HepG2 (cell line): ENCODE measurements around the gene VPS54. TPM values are rescaled to one million over a fixed set of nuclear protein-coding genes. Genes with fewer than 3 reads are reported as not detected.

Experiments used
- HMG20A ChIP-seq: IDR thresholded peaks from 2 replicates; pipeline ENCODE4 v1.6.1; 2016; ENCODE audit warnings: borderline replicate concordance
- KDM5A ChIP-seq: fragments of 200-600 bp; sonication (generic); IDR thresholded peaks from 2 replicates; pipeline ENCODE4 v1.7.0; 2018; ENCODE audit warnings: antibody characterized with exemption, mild to moderate bottlenecking, low read length, borderline replicate concordance
- PITX1 ChIP-seq: sonication (generic); formaldehyde crosslinking; IDR thresholded peaks from 2 replicates; pipeline ENCODE4 v1.5.1; 2020; ENCODE audit warnings: mild to moderate bottlenecking, missing genetic modification reagents
- POLR2AphosphoS5 ChIP-seq: IDR thresholded peaks from 2 replicates; pipeline ENCODE4 v1.6.1; 2012; ENCODE audit warnings: low read depth, low read length
- YEATS2 ChIP-seq: sonication (generic); formaldehyde crosslinking; IDR thresholded peaks from 2 replicates; pipeline ENCODE4 v1.4.0; 2020; ENCODE audit warnings: missing genetic modification reagents, borderline replicate concordance
- ZMAT3 ChIP-seq: sonication (generic); formaldehyde crosslinking; conservative IDR thresholded peaks from 2 replicates; pipeline ENCODE4 v1.7.0; 2021; ENCODE audit warnings: missing genetic modification reagents
- ZNF138 ChIP-seq: sonication (generic); formaldehyde crosslinking; IDR thresholded peaks from 2 replicates; pipeline ENCODE4 v1.5.0; 2020; ENCODE audit warnings: mild to moderate bottlenecking, low read depth, missing genetic modification reagents
- ZNF143 ChIP-seq: sonication (generic); formaldehyde crosslinking; IDR thresholded peaks from 2 replicates; pipeline ENCODE4 v1.4.0; 2020; ENCODE audit warnings: missing genetic modification reagents
- ZNF451 ChIP-seq: sonication (generic); formaldehyde crosslinking; IDR thresholded peaks from 2 replicates; pipeline ENCODE4 v1.5.0; 2020; ENCODE audit warnings: mild to moderate bottlenecking, missing genetic modification reagents
- ZNF724P ChIP-seq: sonication (generic); formaldehyde crosslinking; IDR thresholded peaks from 2 replicates; pipeline ENCODE4 v1.8.0; 2022; ENCODE audit warnings: missing genetic modification reagents, borderline replicate concordance
- ZNF75D ChIP-seq: sonication (generic); formaldehyde crosslinking; IDR thresholded peaks from 2 replicates; pipeline ENCODE4 v1.8.1; 2023; ENCODE audit warnings: missing genetic modification reagents, mild to moderate bottlenecking, borderline replicate concordance
- ZSCAN20 ChIP-seq: sonication (generic); formaldehyde crosslinking; IDR thresholded peaks from 2 replicates; pipeline ENCODE4 v1.4.0; 2020; ENCODE audit warnings: missing genetic modification reagents, mild to moderate bottlenecking, borderline replicate concordance
- polyA plus RNA-seq, 8 experiments: library from polyadenylated mRNA; depleted of rRNA in 3 of 8; stranded (reverse) in 7 of 8; unstranded in 1 of 8; fragments of >200 nt; fragmentation: Illumina TruSeq in 4 of 8; extraction: Trizol in 4 of 8; gene quantifications; 2 replicates each; pipeline versions ENCODE4 v1.2.1 to v1.2.3, GENCODE V29; 2011 to 2016; ENCODE audit warnings: low read depth in 4 of 8, missing spikeins in 1 of 8, mixed read lengths in 1 of 8; ENCODE audit not compliant: insufficient read depth in 1 of 8
- total RNA-seq, 5 experiments: library from RNA; depleted of rRNA; stranded (reverse); fragments of >200 nt; fragmentation: Illumina TruSeq; extraction: Trizol; gene quantifications; 2 replicates each; pipeline ENCODE4 v1.2.3, GENCODE V29; 2016; ENCODE audit warnings: low read depth in 1 of 5
- TF ChIP-seq, protein P1 (sequence below): sonication (generic); formaldehyde crosslinking; IDR thresholded peaks from 2 replicates; pipeline ENCODE4 v1.8.0; 2022; ENCODE audit warnings: missing genetic modification reagents, mild to moderate bottlenecking, inconsistent platforms, borderline replicate concordance
- TF ChIP-seq, protein P2 (sequence below): sonication (generic); formaldehyde crosslinking; IDR thresholded peaks from 2 replicates; pipeline ENCODE4 v1.4.0; 2020; ENCODE audit warnings: missing genetic modification reagents
- TF ChIP-seq, protein P3 (sequence below): sonication (generic); formaldehyde crosslinking; IDR thresholded peaks from 2 replicates; pipeline ENCODE4 v1.4.0; 2020; ENCODE audit warnings: mild to moderate bottlenecking, missing genetic modification reagents, borderline replicate concordance
- TF ChIP-seq, protein P4 (sequence below): IDR thresholded peaks from 2 replicates; pipeline ENCODE4 v1.6.1; 2012; ENCODE audit warnings: low read length, improper control_type of control experiment
- TF ChIP-seq, protein P5 (sequence below): sonication (generic); formaldehyde crosslinking; conservative IDR thresholded peaks from 2 replicates; pipeline ENCODE4 v1.4.0; 2020; ENCODE audit warnings: missing genetic modification reagents

Gene VPS54
- total and polyA plus RNA-seq, 2 of the 13 experiments (the other 11 are each of a cell fraction or from before 2014, with no cell fraction given), result 64.7 to 77.5 TPM

DNA sequence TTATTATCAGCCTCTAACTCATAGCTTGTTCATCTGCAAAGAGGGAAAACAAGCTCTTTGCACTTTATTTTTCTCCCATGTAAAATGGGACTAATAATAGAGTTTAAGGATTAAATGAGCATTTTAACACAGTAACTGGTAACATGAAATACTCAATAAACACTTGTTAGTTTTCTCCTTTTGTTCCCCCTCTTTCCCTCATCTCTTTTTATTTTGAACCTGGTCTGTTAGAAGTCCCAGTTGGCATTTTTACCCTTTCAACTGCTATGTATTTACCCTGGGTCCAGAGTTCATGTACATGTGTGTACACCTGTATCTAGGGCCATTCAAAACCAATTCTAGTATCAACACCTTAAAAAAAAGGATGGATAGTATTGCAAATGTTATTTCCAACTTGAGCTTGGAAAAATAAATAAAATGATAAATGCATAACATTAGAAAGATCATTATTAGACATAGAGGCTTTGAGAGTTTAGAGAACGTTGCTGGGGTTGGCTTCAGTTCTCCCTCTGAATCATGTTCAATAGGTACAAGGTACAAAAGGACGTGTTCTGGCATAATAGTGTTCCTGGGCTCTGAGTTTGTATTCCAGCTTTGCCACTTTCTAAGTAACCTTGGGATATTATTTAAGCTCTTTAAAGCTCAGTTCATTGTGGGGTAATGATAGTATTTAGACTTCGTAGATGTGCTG lies 5.2 kb upstream of the VPS54 start (continued):
- TF ChIP-seq, protein P1, sequence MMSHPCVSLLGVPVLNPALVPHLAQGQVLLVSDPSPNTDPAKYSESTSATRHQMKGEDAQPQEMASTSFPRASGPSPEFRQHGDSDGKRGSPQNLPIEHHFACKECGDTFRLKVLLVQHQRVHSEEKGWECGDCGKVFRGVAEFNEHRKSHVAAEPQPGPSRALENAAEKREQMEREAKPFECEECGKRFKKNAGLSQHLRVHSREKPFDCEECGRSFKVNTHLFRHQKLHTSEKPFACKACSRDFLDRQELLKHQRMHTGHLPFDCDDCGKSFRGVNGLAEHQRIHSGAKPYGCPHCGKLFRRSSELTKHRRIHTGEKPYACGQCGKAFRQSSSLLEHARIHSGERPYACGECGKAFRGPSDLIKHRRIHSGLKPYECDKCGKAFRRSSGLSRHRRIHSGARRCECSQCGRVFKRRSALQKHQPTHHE (CRISPR knock-in tag), result 0 out of 2 replicates have a peak, but pooled peaks have one; percentile 36
- TF ChIP-seq ZNF75D (CRISPR knock-in tag) (no peak), HMG20A (CRISPR knock-in tag) (peak; percentile 85), PITX1 (CRISPR knock-in tag) (no peak; the same call in 1 of the 2 replicates), YEATS2 (CRISPR knock-in tag) (no peak), ZNF143 (CRISPR knock-in tag) (no peak), KDM5A (no peak; the same call in 1 of the 2 replicates), ZMAT3 (no peak; the same call in 1 of the 2 replicates), ZNF451 (CRISPR knock-in tag) (no peak), ZSCAN20 (CRISPR knock-in tag) (no peak), POLR2AphosphoS5 (0 out of 2 replicates have a peak, but pooled peaks have one; percentile 29), ZNF724P (CRISPR knock-in tag) (no peak), ZNF138 (CRISPR knock-in tag) (no peak)
- TF ChIP-seq, protein P2, sequence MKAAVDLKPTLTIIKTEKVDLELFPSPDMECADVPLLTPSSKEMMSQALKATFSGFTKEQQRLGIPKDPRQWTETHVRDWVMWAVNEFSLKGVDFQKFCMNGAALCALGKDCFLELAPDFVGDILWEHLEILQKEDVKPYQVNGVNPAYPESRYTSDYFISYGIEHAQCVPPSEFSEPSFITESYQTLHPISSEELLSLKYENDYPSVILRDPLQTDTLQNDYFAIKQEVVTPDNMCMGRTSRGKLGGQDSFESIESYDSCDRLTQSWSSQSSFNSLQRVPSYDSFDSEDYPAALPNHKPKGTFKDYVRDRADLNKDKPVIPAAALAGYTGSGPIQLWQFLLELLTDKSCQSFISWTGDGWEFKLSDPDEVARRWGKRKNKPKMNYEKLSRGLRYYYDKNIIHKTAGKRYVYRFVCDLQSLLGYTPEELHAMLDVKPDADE (CRISPR knock-in tag), result no peak
- TF ChIP-seq, protein P3, sequence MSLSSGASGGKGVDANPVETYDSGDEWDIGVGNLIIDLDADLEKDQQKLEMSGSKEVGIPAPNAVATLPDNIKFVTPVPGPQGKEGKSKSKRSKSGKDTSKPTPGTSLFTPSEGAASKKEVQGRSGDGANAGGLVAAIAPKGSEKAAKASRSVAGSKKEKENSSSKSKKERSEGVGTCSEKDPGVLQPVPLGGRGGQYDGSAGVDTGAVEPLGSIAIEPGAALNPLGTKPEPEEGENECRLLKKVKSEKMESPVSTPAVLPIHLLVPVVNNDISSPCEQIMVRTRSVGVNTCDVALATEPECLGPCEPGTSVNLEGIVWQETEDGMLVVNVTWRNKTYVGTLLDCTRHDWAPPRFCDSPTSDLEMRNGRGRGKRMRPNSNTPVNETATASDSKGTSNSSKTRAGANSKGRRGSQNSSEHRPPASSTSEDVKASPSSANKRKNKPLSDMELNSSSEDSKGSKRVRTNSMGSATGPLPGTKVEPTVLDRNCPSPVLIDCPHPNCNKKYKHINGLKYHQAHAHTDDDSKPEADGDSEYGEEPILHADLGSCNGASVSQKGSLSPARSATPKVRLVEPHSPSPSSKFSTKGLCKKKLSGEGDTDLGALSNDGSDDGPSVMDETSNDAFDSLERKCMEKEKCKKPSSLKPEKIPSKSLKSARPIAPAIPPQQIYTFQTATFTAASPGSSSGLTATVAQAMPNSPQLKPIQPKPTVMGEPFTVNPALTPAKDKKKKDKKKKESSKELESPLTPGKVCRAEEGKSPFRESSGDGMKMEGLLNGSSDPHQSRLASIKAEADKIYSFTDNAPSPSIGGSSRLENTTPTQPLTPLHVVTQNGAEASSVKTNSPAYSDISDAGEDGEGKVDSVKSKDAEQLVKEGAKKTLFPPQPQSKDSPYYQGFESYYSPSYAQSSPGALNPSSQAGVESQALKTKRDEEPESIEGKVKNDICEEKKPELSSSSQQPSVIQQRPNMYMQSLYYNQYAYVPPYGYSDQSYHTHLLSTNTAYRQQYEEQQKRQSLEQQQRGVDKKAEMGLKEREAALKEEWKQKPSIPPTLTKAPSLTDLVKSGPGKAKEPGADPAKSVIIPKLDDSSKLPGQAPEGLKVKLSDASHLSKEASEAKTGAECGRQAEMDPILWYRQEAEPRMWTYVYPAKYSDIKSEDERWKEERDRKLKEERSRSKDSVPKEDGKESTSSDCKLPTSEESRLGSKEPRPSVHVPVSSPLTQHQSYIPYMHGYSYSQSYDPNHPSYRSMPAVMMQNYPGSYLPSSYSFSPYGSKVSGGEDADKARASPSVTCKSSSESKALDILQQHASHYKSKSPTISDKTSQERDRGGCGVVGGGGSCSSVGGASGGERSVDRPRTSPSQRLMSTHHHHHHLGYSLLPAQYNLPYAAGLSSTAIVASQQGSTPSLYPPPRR (CRISPR knock-in tag), result peak; percentile 72
- TF ChIP-seq, protein P4, sequence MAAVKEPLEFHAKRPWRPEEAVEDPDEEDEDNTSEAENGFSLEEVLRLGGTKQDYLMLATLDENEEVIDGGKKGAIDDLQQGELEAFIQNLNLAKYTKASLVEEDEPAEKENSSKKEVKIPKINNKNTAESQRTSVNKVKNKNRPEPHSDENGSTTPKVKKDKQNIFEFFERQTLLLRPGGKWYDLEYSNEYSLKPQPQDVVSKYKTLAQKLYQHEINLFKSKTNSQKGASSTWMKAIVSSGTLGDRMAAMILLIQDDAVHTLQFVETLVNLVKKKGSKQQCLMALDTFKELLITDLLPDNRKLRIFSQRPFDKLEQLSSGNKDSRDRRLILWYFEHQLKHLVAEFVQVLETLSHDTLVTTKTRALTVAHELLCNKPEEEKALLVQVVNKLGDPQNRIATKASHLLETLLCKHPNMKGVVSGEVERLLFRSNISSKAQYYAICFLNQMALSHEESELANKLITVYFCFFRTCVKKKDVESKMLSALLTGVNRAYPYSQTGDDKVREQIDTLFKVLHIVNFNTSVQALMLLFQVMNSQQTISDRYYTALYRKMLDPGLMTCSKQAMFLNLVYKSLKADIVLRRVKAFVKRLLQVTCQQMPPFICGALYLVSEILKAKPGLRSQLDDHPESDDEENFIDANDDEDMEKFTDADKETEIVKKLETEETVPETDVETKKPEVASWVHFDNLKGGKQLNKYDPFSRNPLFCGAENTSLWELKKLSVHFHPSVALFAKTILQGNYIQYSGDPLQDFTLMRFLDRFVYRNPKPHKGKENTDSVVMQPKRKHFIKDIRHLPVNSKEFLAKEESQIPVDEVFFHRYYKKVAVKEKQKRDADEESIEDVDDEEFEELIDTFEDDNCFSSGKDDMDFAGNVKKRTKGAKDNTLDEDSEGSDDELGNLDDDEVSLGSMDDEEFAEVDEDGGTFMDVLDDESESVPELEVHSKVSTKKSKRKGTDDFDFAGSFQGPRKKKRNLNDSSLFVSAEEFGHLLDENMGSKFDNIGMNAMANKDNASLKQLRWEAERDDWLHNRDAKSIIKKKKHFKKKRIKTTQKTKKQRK, result no peak
- TF ChIP-seq, protein P5, sequence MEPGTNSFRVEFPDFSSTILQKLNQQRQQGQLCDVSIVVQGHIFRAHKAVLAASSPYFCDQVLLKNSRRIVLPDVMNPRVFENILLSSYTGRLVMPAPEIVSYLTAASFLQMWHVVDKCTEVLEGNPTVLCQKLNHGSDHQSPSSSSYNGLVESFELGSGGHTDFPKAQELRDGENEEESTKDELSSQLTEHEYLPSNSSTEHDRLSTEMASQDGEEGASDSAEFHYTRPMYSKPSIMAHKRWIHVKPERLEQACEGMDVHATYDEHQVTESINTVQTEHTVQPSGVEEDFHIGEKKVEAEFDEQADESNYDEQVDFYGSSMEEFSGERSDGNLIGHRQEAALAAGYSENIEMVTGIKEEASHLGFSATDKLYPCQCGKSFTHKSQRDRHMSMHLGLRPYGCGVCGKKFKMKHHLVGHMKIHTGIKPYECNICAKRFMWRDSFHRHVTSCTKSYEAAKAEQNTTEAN (CRISPR knock-in tag), result peak; percentile 68; the same call in 1 of the 2 replicates
